Ovary (tissue), 10 donors: Measurements from ENCODE around the gene RFTN2. TPM values are rescaled to one million over a fixed set of nuclear protein-coding genes. Genes with fewer than 3 reads are reported as not detected.
A peak's percentile ranks its signal among the peaks of the same experiment; 100 is the strongest.
"Not testable (repeated sequence)": the region's sequence is repeated elsewhere in the genome, so short reads cannot be mapped to it uniquely, and the experiment has no call there.

Experiments
- DNase-seq, 5 donors: peaks; one replicate each; pipeline ENCODE4 v3.0.0-alpha.2; 2019 to 2020
- H3K27ac ChIP-seq, 2 donors: fragments of 200-600 bp; one replicate each; pipeline versions ENCODE4 v1.5.1 to v1.8.0; 2019 to 2022
- H3K27me3 ChIP-seq: fragments of 200-600 bp; one replicate; pipeline ENCODE4 v1.8.0; 2022
- H3K36me3 ChIP-seq: fragments of 200-600 bp; sonication (generic); one replicate; pipeline ENCODE4 v1.5.1; 2019
- H3K4me1 ChIP-seq: one replicate; pipeline ENCODE4 v1.8.1; 2013; ENCODE audit warnings: mild to moderate bottlenecking, moderate library complexity; ENCODE audit not compliant: insufficient read depth
- H3K4me3 ChIP-seq: fragments of 200-600 bp; sonication (generic); one replicate; pipeline ENCODE4 v1.5.1; 2017
- H3K9me3 ChIP-seq, 2 donors: fragments of 200-600 bp in 1 of 2; sonication (generic) in 1 of 2; one replicate each; pipeline versions ENCODE4 v1.5.1 to v1.8.1; 2013 to 2019; ENCODE audit warnings: mild to moderate bottlenecking in 1 of 2, moderate library complexity in 1 of 2
- EP300 ChIP-seq: sonication (generic); formaldehyde crosslinking; IDR thresholded peaks from one replicate; pipeline ENCODE4 v1.6.1; 2017; ENCODE audit warnings: antibody characterized with exemption
- POLR2A ChIP-seq: fragments of 450-650 bp; IDR thresholded peaks from one replicate; pipeline ENCODE4 v1.6.1; 2017; ENCODE audit warnings: antibody characterized with exemption, mild to moderate bottlenecking, moderate library complexity
- WGBS, 3 donors: extraction: QIAGEN DNeasy Blood & Tissue Kit in 1 of 3; methylation state at CpG; one replicate each; pipeline versions ENCODE4 v1.1.5 to v1.1.7; 2013 to 2017; 5-methylcytosine and 5-hydroxymethylcytosine counted together
- intact Hi-C, 4 donors: fragments of 100-400 bp; cut with DNase I; formaldehyde crosslinking; loops; one replicate each; pipeline versions ENCODE4 v1.11.0 to v1.15.1; 2022 to 2023
- long read RNA-seq, 3 donors: library from polyadenylated mRNA in 2 of 3; unstranded in 2 of 3; transcript quantifications; one replicate each; pipeline ENCODE4 v2.0.0 and lab custom pipeline, GENCODE V29; 2021 to 2026
- polyA plus RNA-seq, 2 donors: library from polyadenylated mRNA; stranded (reverse); fragments of 200-250 nt in 1 of 2; fragments of 350-450 nt in 1 of 2; fragmentation: Illumina TruSeq in 1 of 2; extraction: RNeasy Lipid Tissue Mini Kit (QIAGEN cat#74804) in 1 of 2; gene quantifications; one replicate each; pipeline ENCODE4 v1.2.3, GENCODE V29; 2013 to 2014
- total RNA-seq, 7 donors: library from RNA; depleted of rRNA in 2 of 7; stranded (reverse); fragments of >200 nt in 2 of 7; fragmentation: NEBNext Ultra II Directional in 3 of 7; extraction: Animal tissue kit (Norgen Biotek cat#: 25700) in 3 of 7; gene quantifications; one replicate each; pipeline versions ENCODE4 v1.1.0 to v1.2.4, GENCODE V29; 2016 to 2023
- TF ChIP-seq, protein P1 (sequence below), 3 donors: fragments of 450-650 bp in 2 of 3; fragments of 200-600 bp in 1 of 3; IDR thresholded peaks; one replicate each; pipeline versions ENCODE4 v1.5.1 to v1.8.0; 2016 to 2022; ENCODE audit warnings: antibody characterized with exemption in 3 of 3, mild to moderate bottlenecking in 1 of 3
- donor health status: DM: no; HTN: no; CAD: no; lungs with moderate emphysema.
- donor health status: DM: no; HTN: no; CAD: no.
- donor health status: Bipolar disorder and iron deficiency.
- donor health status: DM: yes; HTN: yes; CAD: no.
- donor health status: DM: no; HTN: no; CAD: no.
- donor health status: DM: yes; HTN: yes; CAD: no.

Gene RFTN2, protein sequence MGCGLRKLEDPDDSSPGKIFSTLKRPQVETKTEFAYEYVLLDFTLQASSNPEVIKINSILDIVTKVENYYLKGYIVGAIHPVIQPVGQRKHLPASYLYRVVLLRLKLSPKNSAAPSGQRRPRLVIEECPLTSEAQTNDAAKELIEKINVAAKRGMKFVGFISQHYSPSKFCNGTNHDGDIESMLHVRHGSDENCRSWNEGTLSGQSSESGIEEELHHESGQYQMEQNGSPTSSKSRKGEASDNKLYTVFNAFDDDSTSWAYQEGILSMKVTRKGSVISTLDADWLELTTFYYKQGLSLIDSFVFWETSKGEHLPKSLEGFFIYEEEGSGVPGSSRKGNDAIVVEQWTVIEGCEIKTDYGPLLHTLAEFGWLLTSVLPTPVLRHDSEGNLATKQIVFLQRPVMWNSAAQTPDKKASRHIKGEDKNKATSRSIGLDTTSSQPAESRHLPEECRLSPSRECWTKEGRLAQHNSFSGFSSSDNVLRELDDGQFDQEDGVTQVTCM
- total RNA-seq, result 10 to 100 TPM in 6 of 7 donors, 1 to 10 TPM in 1; 9.7 to 22.1 (median 15.3) TPM
- polyA plus RNA-seq, result 10 to 100 TPM in 1 of 2 donors, 1 to 10 TPM in 1; 8.1 to 13.4 TPM
- long read RNA-seq, donor 1, full-length matches to known transcripts, result 4 of 13 reads
- long read RNA-seq, donor 1, partial matches to known transcripts, result 3 of 13 reads
- long read RNA-seq, donor 1, other reads (novel, unspliced or antisense), result 6 of 13 reads
- long read RNA-seq, donor 2, full-length matches to known transcripts, result 5 of 5 reads
- long read RNA-seq, donor 2, partial matches to known transcripts, result 0 of 5 reads
- long read RNA-seq, donor 2, other reads (novel, unspliced or antisense), result 0 of 5 reads
- long read RNA-seq, donor 3, full-length matches to known transcripts, result 6 of 12 reads
- long read RNA-seq, donor 3, partial matches to known transcripts, result 4 of 12 reads
- long read RNA-seq, donor 3, other reads (novel, unspliced or antisense), result 2 of 12 reads

DNA sequence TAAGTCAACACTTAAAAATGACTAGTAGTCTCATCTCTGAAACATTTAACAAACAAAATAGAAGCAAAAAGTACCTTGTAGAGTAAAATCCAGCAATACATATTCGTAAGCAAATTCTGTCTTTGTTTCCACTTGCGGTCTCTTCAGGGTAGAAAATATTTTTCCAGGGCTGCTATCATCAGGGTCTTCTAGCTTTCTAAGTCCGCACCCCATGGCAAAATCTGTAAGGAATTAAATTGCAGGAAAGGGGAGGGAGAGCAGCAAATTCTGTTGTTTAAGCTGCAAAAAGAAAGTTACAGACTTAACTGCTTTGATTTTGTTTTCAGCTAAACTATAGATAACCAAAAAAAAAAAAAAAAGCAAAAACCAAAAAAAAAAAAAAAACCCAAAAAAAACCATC is at the start of gene RFTN2:
Gene RFTN2, minus strand, starts transcription at position 342 of the 400 bp plus-strand sequence. Its CDS starts 129 bp downstream, at position 213.
- intact Hi-C loops, result no loop called here
- peak within 1 kb of the TSS; percentile 40 for H3K4me3 ChIP-seq
- no peaks in the 10 kb centered on the region for H3K9me3 ChIP-seq
- peaks cover 6% of the 10 kb centered on the region for H3K4me1 ChIP-seq
- H3K27ac ChIP-seq, result peak within 1 kb of the TSS; percentile 50 to 65
- no peak for DNase-seq
- no peak for TF ChIP-seq EP300
- no peaks in the 10 kb centered on the region for H3K36me3 ChIP-seq
- WGBS, 3 donors, result 1 to 20% (median 4%) methylated on average over 3 of the region's 3 CpGs
- H3K27me3 ChIP-seq, result no peaks in the 10 kb centered on the region

DNA sequence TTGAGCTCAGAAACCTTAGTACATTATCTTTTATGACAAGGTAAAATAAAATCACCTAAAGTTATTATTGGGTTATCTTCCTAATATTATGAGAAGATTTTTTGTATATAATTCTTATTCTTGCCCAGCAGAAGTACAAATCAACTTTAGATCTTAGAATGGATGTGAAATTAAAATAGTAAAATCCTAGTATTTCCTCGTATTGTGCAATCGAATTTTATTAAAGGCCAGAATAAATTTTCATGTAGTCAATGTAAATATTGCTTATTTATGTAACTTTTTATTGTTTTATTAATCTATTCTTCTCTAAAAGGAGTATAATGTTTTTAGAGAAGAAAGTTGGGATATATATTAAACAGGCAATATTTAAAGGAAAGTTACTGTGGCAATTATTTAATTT is 42.5 kb upstream of the RFTN2 start:
- DNase-seq, result no peak
- H3K27ac ChIP-seq, result no peak overlapping the region
- no peaks in the 10 kb centered on the region for H3K36me3 ChIP-seq
- H3K27me3 ChIP-seq, result no peaks in the 10 kb centered on the region
- WGBS, 3 donors, result 96 to 97% (median 97%) methylated on average over 2 of the region's 2 CpGs
- no peaks in the 10 kb centered on the region for H3K9me3 ChIP-seq
- no peaks in the 10 kb centered on the region for H3K4me1 ChIP-seq
- H3K4me3 ChIP-seq, result no peak overlapping the region
- TF ChIP-seq EP300 (no peak), POLR2A (no peak)
- intact Hi-C loops, result no loop called here

DNA sequence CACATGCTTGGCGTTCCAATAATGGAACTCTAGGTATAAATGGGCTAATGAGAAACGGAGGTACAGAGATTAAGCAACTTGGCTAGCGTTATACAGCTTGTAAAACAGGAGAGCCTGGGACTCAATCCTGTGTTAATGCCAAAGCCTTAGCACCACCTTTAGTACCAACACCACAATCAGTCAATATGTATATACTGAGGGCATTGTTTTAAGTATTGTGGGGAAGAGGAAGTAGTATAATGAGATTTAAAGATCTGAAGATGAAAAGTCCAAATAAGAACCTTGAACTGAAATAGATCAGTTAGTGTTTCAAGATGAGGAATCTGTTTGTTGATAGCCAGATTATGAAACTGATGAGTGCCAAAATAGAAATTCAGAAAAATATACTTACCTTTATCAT is 37.9 kb upstream of the RFTN2 start:
- TF ChIP-seq, protein P1, sequence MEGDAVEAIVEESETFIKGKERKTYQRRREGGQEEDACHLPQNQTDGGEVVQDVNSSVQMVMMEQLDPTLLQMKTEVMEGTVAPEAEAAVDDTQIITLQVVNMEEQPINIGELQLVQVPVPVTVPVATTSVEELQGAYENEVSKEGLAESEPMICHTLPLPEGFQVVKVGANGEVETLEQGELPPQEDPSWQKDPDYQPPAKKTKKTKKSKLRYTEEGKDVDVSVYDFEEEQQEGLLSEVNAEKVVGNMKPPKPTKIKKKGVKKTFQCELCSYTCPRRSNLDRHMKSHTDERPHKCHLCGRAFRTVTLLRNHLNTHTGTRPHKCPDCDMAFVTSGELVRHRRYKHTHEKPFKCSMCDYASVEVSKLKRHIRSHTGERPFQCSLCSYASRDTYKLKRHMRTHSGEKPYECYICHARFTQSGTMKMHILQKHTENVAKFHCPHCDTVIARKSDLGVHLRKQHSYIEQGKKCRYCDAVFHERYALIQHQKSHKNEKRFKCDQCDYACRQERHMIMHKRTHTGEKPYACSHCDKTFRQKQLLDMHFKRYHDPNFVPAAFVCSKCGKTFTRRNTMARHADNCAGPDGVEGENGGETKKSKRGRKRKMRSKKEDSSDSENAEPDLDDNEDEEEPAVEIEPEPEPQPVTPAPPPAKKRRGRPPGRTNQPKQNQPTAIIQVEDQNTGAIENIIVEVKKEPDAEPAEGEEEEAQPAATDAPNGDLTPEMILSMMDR (IDR thresholded peaks at IDR 0.05), result no peak
- no peak for TF ChIP-seq POLR2A
- no peak for TF ChIP-seq EP300
- Histone ChIP-seq H3K9me3 (no peaks in the 10 kb centered on the region), H3K27me3 (no peaks in the 10 kb centered on the region), H3K36me3 (no peaks in the 10 kb centered on the region), H3K4me1 (no peaks in the 10 kb centered on the region), H3K4me3 (no peak overlapping the region), H3K27ac (no peak overlapping the region)
- 91 to 94% (median 92%) methylated on average over 3 of the region's 3 CpGs for WGBS, 3 donors
- intact Hi-C loops, result no loop called here
- no peak for DNase-seq

DNA sequence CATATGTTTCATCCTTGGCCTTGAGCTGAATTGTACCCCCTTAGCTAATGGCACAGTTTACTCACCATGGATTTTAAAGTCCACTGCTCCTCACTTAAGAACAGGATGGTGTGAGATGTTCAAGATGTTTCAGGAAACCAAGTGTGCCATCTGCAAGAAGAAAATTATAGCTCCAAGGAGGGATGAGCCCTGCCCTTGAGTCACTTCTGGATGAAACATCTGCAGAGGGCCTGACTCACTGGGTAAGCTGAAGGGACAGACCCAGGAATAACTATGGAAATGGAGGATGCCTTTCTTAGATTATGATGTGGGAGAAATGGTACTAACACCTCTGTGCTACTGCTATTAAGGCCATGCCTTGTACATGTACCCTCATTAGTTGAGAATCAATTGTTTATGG is 36.2 kb upstream of the RFTN2 start:
- Histone ChIP-seq H3K9me3 (no peaks in the 10 kb centered on the region), H3K27me3 (no peaks in the 10 kb centered on the region), H3K4me3 (no peak overlapping the region), H3K4me1 (peaks cover 6% of the 10 kb centered on the region), H3K36me3 (no peaks in the 10 kb centered on the region), H3K27ac (no peak overlapping the region)
- TF ChIP-seq, protein P1 (IDR thresholded peaks at IDR 0.05), result no peak
- TF ChIP-seq EP300, result no peak
- no peak for TF ChIP-seq POLR2A
- intact Hi-C loops, result no loop called here
- no peak for DNase-seq

DNA sequence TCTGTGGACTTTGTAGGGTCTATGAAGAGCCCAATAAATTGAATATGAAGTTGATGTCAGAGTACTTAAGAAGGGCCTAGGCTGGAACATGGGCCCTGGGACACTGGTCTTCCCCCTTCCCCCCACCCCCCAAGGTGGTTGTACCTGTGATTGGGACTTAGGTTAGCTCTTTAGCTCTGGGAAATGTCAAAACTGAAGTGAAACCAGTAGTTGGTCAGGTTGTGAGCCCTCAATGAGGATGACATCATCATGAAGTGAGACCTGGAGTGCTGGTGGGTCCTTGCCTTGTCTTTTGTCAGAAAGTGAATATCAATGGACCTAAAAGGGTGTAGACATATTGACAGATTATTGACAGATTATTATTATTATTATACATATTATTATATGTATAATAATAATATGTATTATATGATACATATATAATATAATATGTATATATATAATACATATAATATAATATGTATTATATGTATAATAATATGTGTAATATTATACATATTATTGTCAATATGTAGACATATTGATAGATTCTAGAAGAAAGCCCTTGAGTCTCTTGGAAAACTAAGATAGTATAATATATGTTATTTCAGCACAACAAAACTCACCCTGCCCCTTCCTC is 35.1 kb upstream of the RFTN2 start:
- peaks cover 9% of the 10 kb centered on the region for H3K4me1 ChIP-seq
- TF ChIP-seq POLR2A, result no peak
- TF ChIP-seq EP300, result no peak
- TF ChIP-seq, protein P1 (IDR thresholded peaks at IDR 0.05), result no peak
- DNase-seq, result no peak

DNA sequence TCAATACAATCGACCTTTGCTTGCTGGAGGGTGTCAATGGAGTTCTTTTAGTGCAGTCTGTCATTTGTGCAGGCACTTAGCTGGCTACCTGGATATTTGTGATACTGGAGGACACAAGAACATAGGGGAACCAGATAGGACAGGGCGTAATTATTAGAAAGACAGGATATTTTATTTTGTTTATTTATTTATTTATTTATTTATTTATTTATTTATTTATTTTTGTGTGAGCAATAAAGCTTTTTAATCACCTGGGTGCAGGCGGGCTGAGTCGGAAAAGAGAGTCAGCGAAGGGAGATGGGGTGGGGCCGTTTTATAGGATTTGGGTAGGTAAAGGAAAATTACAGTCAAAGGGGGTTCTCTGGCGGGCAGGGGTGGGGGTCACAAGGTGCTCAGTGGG is 33.8 kb upstream of the RFTN2 start:
- not testable (repeated sequence) for H3K27me3 ChIP-seq, H3K4me3 ChIP-seq, H3K9me3 ChIP-seq, H3K36me3 ChIP-seq, H3K27ac ChIP-seq, DNase-seq, H3K4me1 ChIP-seq
- intact Hi-C loops, result loop anchor here in 1 of 4 donors (10.0 kb wide), 1 partner anchor 194 kb away; the partner anchor contains the start of gene MOB4
- 92 to 93% (median 93%) methylated on average over 7 of the region's 7 CpGs for WGBS, 3 donors

More for the DNA sequence above, 35.1 kb upstream of the RFTN2 start:
- Histone ChIP-seq H3K4me3 (no peak overlapping the region), H3K9me3 (no peaks in the 10 kb centered on the region), H3K36me3 (no peaks in the 10 kb centered on the region), H3K27me3 (no peaks in the 10 kb centered on the region), H3K27ac (no peak overlapping the region)
- intact Hi-C loops, result no loop called here
